Keratinocyte (primary cell): ENCODE data around the gene CNKSR3. TPM values are rescaled to one million over a fixed set of nuclear protein-coding genes. Genes with fewer than 3 reads are reported as not detected.

Source experiments
- DNase-seq: peaks from one replicate; pipeline ENCODE4 v3.0.0-alpha.2; 2011; ENCODE audit warnings: low read depth, missing footprints, low spot score
- FAIRE-seq: peaks from 2 replicates; lab custom pipeline; 2011; peaks lifted over from hg19 to GRCh38; lab: Jason Lieb, UNC
- H2AFZ ChIP-seq: 2 replicates; pipeline ENCODE4 v1.6.0; 2012; ENCODE audit warnings: low read length, control low read depth, inconsistent platforms; ENCODE audit not compliant: control insufficient read depth
- H3K27ac ChIP-seq: 2 replicates; pipeline ENCODE4 v1.5.1; 2011; ENCODE audit warnings: low read length; ENCODE audit not compliant: control insufficient read depth, insufficient read depth
- H3K27me3 ChIP-seq: 3 replicates; pipeline ENCODE4 v1.6.0; 2011; ENCODE audit warnings: low read length; ENCODE audit not compliant: control insufficient read depth, insufficient read depth; ENCODE audit errors: extremely low read depth
- H3K36me3 ChIP-seq, 2 experiments: 2 replicates in 1 of 2; 3 replicates in 1 of 2; pipeline ENCODE4 v1.5.1; 2011; ENCODE audit warnings: low read length in 2 of 2, mild to moderate bottlenecking in 1 of 2; ENCODE audit not compliant: control insufficient read depth in 2 of 2, insufficient read depth in 2 of 2; ENCODE audit errors: extremely low read depth in 1 of 2
- H3K4me1 ChIP-seq: 3 replicates; pipeline ENCODE4 v1.5.1; 2011; ENCODE audit warnings: low read length; ENCODE audit not compliant: control insufficient read depth, insufficient read depth; ENCODE audit errors: extremely low read depth
- H3K4me2 ChIP-seq: 3 replicates; pipeline ENCODE4 v1.6.0; 2011; ENCODE audit warnings: low read depth, low read length; ENCODE audit not compliant: control insufficient read depth, insufficient read depth; ENCODE audit errors: extremely low read depth
- H3K4me3 ChIP-seq, 3 experiments: fragments of 200-600 bp in 1 of 3; sonication (generic) in 1 of 3; 2 replicates in 2 of 3; 3 replicates in 1 of 3; pipeline ENCODE4 v1.5.1; 2011 to 2016; ENCODE audit warnings: low read length in 3 of 3, mild to moderate bottlenecking in 3 of 3, control low read depth in 2 of 3, inconsistent platforms in 1 of 3, low read depth in 1 of 3, mixed read lengths in 1 of 3, mixed run types in 1 of 3, moderate library complexity in 1 of 3; ENCODE audit not compliant: control insufficient read depth in 2 of 3, insufficient read depth in 2 of 3; ENCODE audit errors: extremely low read depth in 1 of 3
- H3K79me2 ChIP-seq: 2 replicates; pipeline ENCODE4 v1.6.0; 2012; ENCODE audit warnings: low read length; ENCODE audit not compliant: control insufficient read depth, insufficient read depth
- H3K9ac ChIP-seq: 3 replicates; pipeline ENCODE4 v1.6.0; 2011; ENCODE audit warnings: low read length; ENCODE audit not compliant: control insufficient read depth, insufficient read depth; ENCODE audit errors: extremely low read depth
- H3K9me1 ChIP-seq: 3 replicates; pipeline ENCODE4 v1.6.0; 2011; ENCODE audit warnings: low read length; ENCODE audit not compliant: control insufficient read depth, insufficient read depth; ENCODE audit errors: extremely low read depth
- H3K9me3 ChIP-seq: 2 replicates; pipeline ENCODE4 v1.5.1; 2012; ENCODE audit warnings: low read depth, low read length; ENCODE audit not compliant: control insufficient read depth
- H4K20me1 ChIP-seq: 3 replicates; pipeline ENCODE4 v1.6.0; 2011; ENCODE audit warnings: low read length; ENCODE audit not compliant: control insufficient read depth, insufficient read depth; ENCODE audit errors: extremely low read depth
- CTCF ChIP-seq, 3 experiments: IDR thresholded peaks in 1 of 3; conservative IDR thresholded peaks in 1 of 3; optimal IDR thresholded peaks in 1 of 3; 2 replicates in 2 of 3; 3 replicates in 1 of 3; pipeline versions ENCODE3 to v1.5.1; 2011; ENCODE audit warnings: low read length in 3 of 3, mild to moderate bottlenecking in 3 of 3, moderate library complexity in 2 of 3, control low read depth in 1 of 3, inconsistent platforms in 1 of 3; ENCODE audit not compliant: insufficient read depth in 2 of 3; ENCODE audit errors: extremely low read depth in 1 of 3
- EZH2 ChIP-seq: IDR thresholded peaks from one replicate; pipeline ENCODE4 v1.6.1; 2012; ENCODE audit warnings: inconsistent platforms, mild to moderate bottlenecking, low read length, moderate library complexity
- dilution Hi-C: fragments of 300-500 bp; cut with MboI; formaldehyde crosslinking; loops from one replicate; pipeline ENCODE4 v1.7.0; 2020; ENCODE audit warnings: low sequenced_read_pairs; ENCODE audit not compliant: extremely low pct_ligation_motif_present
- polyA plus RNA-seq, 5 experiments: library from polyadenylated mRNA; depleted of rRNA in 3 of 5; stranded (reverse) in 3 of 5; stranded (forward) in 1 of 5; unstranded in 1 of 5; fragments of >200 nt; gene quantifications; 1 replicate in 1 of 5; 2 replicates in 3 of 5; 3 replicates in 1 of 5; pipeline versions ENCODE4 v1.2.1 to v1.2.3, GENCODE V29; 2011 to 2012; ENCODE audit warnings: missing spikeins in 2 of 5, low read depth in 1 of 5, low replicate concordance in 1 of 5

CNKSR3 gene
- polyA plus RNA-seq, 1 donor (not counting 4 experiments of a cell fraction or from before 2014, with no cell fraction given), result 2.0 TPM

- DNase-seq, result no peak
- H3K4me1 ChIP-seq, result peaks cover 14% of the 10 kb centered on the region
- no peak overlapping the region for H3K27ac ChIP-seq
- H3K36me3 ChIP-seq, result no peaks in the 10 kb centered on the region
- H3K27me3 ChIP-seq, result no peaks in the 10 kb centered on the region
- dilution Hi-C loops, result no loop called here
- no peaks in the 10 kb centered on the region for H3K9me1 ChIP-seq
- H3K9me3 ChIP-seq, result no peaks in the 10 kb centered on the region
- H2AFZ ChIP-seq, result no peak overlapping the region
- TF ChIP-seq CTCF (optimal IDR thresholded peaks at IDR 0.05 in 1 of 3, IDR thresholded peaks at IDR 0.05 in 1 of 3, conservative IDR thresholded peaks at IDR 0.05 in 1 of 3; ENCODE audit: extremely low read depth in 1 of 3, insufficient read depth in 2 of 3, low read length in 3 of 3), result no peak
- no peak for TF ChIP-seq EZH2
- H3K79me2 ChIP-seq, result no peaks in the 10 kb centered on the region
- no peak overlapping the region for H3K9ac ChIP-seq
- H4K20me1 ChIP-seq, result no peaks in the 10 kb centered on the region
- FAIRE-seq, result no peak
- no peak overlapping the region for H3K4me3 ChIP-seq
- H3K4me2 ChIP-seq, result no peak overlapping the region
These were observed 146.7 kb downstream of the CNKSR3 start for GRCh38 chr6:154363821-154364220.

DNA sequence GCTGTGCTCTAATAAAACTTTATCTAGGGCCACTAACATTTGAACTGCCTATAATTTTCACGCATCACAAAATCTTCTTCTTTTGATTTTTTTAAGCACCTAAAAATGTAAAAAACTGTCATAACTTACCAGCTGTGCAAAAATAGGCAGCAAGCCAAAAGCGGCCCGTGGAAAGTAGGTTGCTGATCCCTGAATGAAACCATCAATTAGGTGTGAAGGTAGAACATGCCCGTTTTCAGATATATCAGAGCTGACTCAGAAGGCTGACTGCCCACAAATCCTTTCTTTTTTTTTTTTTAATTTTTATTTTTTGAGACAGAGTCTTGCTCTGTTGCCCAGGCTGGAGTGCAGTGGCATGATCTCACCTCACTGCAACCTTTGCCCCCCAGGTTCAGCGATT, 149.0 kb downstream of the CNKSR3 start:
- Histone ChIP-seq H3K4me2 (no peak overlapping the region), H2AFZ (no peak overlapping the region), H3K9me1 (no peaks in the 10 kb centered on the region), H3K27me3 (no peaks in the 10 kb centered on the region), H3K9ac (no peak overlapping the region), H3K27ac (no peak overlapping the region), H3K9me3 (no peaks in the 10 kb centered on the region), H3K4me3 (no peak overlapping the region), H3K79me2 (no peaks in the 10 kb centered on the region), H3K36me3 (no peaks in the 10 kb centered on the region), H3K4me1 (no peaks in the 10 kb centered on the region), H4K20me1 (no peaks in the 10 kb centered on the region)
- FAIRE-seq (no peak), DNase-seq (no peak)
- no peak for TF ChIP-seq CTCF (optimal IDR thresholded peaks at IDR 0.05 in 1 of 3, IDR thresholded peaks at IDR 0.05 in 1 of 3, conservative IDR thresholded peaks at IDR 0.05 in 1 of 3; ENCODE audit: extremely low read depth in 1 of 3, insufficient read depth in 2 of 3, low read length in 3 of 3)
- TF ChIP-seq EZH2, result no peak
- dilution Hi-C loops, result no loop called here
